NT2/D1 (cell line): ENCODE data around the gene WBP1.
"Not testable (repeated sequence)": the region's sequence is repeated elsewhere in the genome, so short reads cannot be mapped to it uniquely, and the experiment has no call there.

Experiments used
- DNase-seq: peaks from one replicate; pipeline ENCODE4 v3.0.0-alpha.2; 2011; ENCODE audit warnings: low read depth, low spot score
- H3K27me3 ChIP-seq: 2 replicates; pipeline ENCODE4 v1.6.0; 2011; ENCODE audit warnings: mild to moderate bottlenecking; ENCODE audit not compliant: insufficient read length, insufficient read depth
- H3K36me3 ChIP-seq: 2 replicates; pipeline ENCODE4 v1.6.1; 2011; ENCODE audit warnings: mild to moderate bottlenecking, low read length, mixed read lengths; ENCODE audit not compliant: insufficient read depth, insufficient read length
- H3K4me1 ChIP-seq: 2 replicates; pipeline ENCODE4 v1.5.1; 2011; ENCODE audit not compliant: insufficient read depth, insufficient read length
- H3K4me3 ChIP-seq: 2 replicates; pipeline ENCODE4 v1.5.1; 2011; ENCODE audit warnings: low read depth; ENCODE audit not compliant: insufficient read length
- H3K9ac ChIP-seq: 2 replicates; pipeline ENCODE4 v1.6.0; 2011; ENCODE audit warnings: low read depth; ENCODE audit not compliant: insufficient read length
- H3K9me3 ChIP-seq: 2 replicates; pipeline ENCODE4 v1.5.1; 2011; ENCODE audit warnings: mild to moderate bottlenecking, low read length; ENCODE audit not compliant: insufficient read depth
- SUZ12 ChIP-seq: IDR thresholded peaks from 2 replicates; pipeline ENCODE4 v1.6.1; 2011; ENCODE audit not compliant: insufficient read length, insufficient read depth; ENCODE audit errors: extremely low read depth
- YY1 ChIP-seq: IDR thresholded peaks from 2 replicates; pipeline ENCODE4 v1.6.1; 2011; ENCODE audit not compliant: insufficient read length, insufficient read depth
- ZNF274 ChIP-seq: IDR thresholded peaks from 2 replicates; pipeline ENCODE4 v1.6.1; 2011; ENCODE audit warnings: mild to moderate bottlenecking, low read depth, low read length

WBP1 gene

DNA sequence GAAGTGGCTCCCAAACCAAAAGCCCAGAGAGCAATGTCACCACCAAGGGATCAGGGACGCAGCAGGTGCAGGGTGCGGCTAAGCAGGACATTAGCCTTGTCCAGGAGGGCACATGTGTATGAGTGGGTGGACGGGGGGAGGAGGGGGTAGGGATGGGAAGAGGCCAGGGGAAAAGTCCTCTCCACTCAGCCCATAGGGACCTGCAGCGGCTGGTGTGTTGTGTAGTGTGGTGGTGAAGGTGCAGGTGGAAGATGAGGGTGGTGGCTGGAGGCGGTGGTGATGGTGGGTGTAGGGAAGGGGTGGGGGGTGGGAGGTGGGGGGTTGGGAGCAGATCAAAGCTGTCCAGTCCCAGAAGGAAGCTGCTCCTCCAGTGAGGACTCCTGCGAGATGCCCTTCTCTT lies 40.5 kb upstream of the WBP1 start:
- TF ChIP-seq ZNF274 (no peak), YY1 (no peak), SUZ12 (no peak)
- H3K4me3 ChIP-seq, result no peak overlapping the region
- H3K27me3 ChIP-seq, result peaks cover 19% of the 10 kb centered on the region
- no peak for DNase-seq
- no peaks in the 10 kb centered on the region for H3K9me3 ChIP-seq
- no peak overlapping the region for H3K9ac ChIP-seq
- no peaks in the 10 kb centered on the region for H3K36me3 ChIP-seq
- peaks cover 14% of the 10 kb centered on the region for H3K4me1 ChIP-seq

DNA sequence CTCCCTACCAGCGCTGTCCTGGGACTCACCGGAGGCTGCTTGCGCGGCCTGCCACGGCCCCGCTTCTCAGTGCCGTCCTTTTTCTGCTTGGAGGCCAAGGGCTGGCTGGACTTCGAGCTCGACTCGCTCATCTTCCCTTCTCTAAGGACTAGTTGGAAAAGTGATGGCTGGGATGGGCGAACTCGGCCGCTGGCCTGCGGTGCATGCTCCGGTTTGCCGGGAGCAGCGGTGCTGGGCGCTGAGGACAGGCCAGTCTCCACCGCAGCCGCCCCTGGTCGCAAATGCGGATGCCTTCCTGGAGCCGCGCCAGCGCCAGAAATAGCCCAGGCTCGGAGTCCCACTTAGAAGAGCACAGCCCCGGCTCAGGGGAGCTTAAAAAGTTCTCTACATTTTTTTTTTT lies 39.9 kb upstream of the WBP1 start:
- no peak for TF ChIP-seq SUZ12
- no peak for TF ChIP-seq ZNF274
- no peak for TF ChIP-seq YY1
- peaks cover 14% of the 10 kb centered on the region for H3K4me1 ChIP-seq
- no peak overlapping the region for H3K4me3 ChIP-seq
- no peak overlapping the region for H3K9ac ChIP-seq
- peaks cover 19% of the 10 kb centered on the region for H3K27me3 ChIP-seq
- no peak for DNase-seq
- no peaks in the 10 kb centered on the region for H3K36me3 ChIP-seq
- H3K9me3 ChIP-seq, result no peaks in the 10 kb centered on the region

DNA sequence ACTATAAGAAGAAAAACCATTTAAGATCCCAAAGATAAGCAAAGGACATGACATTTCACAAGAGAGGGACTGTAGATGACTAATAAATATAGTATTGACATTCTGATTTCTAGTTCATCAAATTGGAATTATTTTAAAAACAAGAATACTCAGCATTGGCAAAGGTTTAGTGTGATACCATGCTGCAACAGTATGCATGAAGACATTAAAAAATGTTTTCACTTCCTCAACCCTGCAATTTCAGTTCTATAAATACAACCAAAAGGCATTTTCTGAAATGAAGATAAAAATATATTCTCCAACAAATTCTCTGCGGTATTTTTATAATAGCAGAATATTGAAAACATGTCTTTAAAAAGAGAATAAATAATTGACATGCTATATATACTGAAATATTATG lies 38.9 kb upstream of the WBP1 start:
- Histone ChIP-seq H3K9me3 (no peaks in the 10 kb centered on the region), H3K4me1 (peaks cover 14% of the 10 kb centered on the region), H3K9ac (no peak overlapping the region), H3K36me3 (no peaks in the 10 kb centered on the region), H3K27me3 (peaks cover 19% of the 10 kb centered on the region), H3K4me3 (no peak overlapping the region)
- no peak for DNase-seq
- TF ChIP-seq ZNF274 (no peak), YY1 (no peak), SUZ12 (no peak)

DNA sequence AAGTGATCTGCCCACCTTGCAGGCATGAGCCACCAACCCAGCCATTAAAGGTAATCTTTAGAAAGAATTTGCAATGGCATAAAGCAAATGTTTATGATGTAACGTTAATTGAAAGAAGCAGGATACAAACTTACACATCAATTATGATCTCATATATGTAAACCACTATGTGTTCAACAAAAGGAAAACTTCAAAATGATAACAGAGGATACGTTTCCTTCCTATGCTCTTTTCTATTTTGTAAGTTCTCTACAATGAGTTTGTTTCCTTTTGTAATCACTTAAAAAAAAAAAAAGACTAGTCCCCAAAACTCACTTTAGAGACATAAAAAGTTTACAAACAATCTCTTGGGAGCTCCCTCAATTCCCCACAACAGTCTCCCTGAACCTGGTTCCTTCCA lies 38.2 kb upstream of the WBP1 start:
- no peak for DNase-seq
- peaks cover 19% of the 10 kb centered on the region for H3K27me3 ChIP-seq
- TF ChIP-seq YY1 (no peak), SUZ12 (no peak), ZNF274 (no peak)
- no peaks in the 10 kb centered on the region for H3K9me3 ChIP-seq
- H3K4me1 ChIP-seq, result peaks cover 12% of the 10 kb centered on the region
- H3K9ac ChIP-seq, result no peak overlapping the region
- no peak overlapping the region for H3K4me3 ChIP-seq
- H3K36me3 ChIP-seq, result peaks cover 6% of the 10 kb centered on the region

DNA sequence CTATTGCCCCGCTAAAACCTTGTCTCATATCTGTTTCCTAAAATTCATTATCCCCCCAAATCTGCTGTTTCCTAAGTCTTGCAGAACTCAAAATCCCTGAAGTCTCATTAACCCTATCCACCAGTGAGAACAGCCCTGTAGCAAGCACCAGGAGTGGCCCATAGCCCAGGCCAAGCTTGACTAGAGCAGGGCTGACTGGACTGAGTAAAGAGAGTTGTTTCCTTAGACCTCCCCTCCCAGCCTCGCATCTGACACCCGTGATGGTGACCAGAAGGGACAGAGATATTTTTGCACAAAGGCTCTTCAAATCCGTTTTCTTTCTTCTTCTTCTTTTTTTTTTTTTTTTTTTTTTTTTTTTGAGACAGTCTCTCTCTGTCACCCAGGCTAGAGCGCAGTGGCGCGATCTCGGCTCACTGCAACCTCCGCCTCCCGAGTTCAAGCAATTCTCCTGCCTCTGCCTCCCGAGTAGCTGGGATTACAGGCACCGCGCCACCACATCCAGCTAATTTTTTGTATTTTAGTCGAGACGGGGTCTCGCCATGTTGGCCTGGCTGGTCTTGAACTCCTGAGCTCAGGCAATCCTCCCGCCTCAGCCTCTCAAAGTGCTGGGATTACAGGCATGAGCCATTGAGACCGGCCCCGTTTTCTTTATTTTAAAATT lies 37.7 kb upstream of the WBP1 start:
- H3K9me3 ChIP-seq, H3K4me3 ChIP-seq, H3K9ac ChIP-seq, DNase-seq, H3K4me1 ChIP-seq: not testable (repeated sequence)
- peaks cover 11% of the 10 kb centered on the region for H3K36me3 ChIP-seq
- H3K27me3 ChIP-seq, result peaks cover 19% of the 10 kb centered on the region

DNA sequence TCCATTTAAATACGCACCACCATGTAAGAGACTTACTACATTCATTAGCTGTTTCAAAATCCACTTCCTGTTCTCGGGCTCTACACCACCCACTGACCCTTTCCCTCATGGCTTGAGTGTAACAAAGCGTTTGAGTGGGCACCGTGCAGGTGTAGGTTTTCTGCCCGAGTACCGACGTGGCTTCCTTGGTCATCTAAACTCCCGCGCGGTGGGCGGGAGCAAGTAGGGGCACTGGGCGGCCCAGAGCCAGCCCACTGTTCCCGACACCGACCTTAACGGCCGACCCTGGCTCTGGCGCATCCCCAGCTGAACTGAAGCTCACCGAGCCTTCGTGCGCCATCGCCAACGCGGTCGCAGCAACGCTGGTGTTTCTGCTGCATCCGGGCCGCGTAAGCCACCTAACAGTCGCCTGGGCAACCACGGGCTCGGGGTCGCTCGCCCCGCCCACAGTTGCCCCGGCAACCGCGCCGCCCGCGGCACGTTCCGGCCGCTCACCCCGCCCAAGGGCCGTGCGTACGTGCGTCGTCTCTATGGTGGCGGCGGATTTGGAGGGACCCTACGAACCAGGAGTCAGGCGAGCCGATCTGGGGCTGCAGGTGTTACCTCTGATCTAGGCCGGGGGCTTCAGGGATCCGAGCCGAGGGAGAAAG lies 36.9 kb upstream of the WBP1 start, which contains the start of the genes C2orf81 and WDR54:
TSS of gene C2orf81 (minus strand) at position 399 of the 650 bp plus-strand sequence. CDS start at position 340, 59 bp downstream.
TSS of gene WDR54 (plus strand) at position 510 of the 650 bp plus-strand sequence. CDS start 424 bp downstream, outside the sequence.
- Histone ChIP-seq H3K9ac (peak within 1 kb of the TSS; percentile 90), H3K4me1 (peaks cover 4% of the 10 kb centered on the region), H3K36me3 (peaks cover 19% of the 10 kb centered on the region), H3K9me3 (no peaks in the 10 kb centered on the region), H3K27me3 (peaks cover 19% of the 10 kb centered on the region), H3K4me3 (peak within 1 kb of the TSS; percentile 80)
- no peak for TF ChIP-seq YY1
- no peak for TF ChIP-seq ZNF274
- TF ChIP-seq SUZ12, result no peak
- DNase-seq, result peak; percentile 89

DNA sequence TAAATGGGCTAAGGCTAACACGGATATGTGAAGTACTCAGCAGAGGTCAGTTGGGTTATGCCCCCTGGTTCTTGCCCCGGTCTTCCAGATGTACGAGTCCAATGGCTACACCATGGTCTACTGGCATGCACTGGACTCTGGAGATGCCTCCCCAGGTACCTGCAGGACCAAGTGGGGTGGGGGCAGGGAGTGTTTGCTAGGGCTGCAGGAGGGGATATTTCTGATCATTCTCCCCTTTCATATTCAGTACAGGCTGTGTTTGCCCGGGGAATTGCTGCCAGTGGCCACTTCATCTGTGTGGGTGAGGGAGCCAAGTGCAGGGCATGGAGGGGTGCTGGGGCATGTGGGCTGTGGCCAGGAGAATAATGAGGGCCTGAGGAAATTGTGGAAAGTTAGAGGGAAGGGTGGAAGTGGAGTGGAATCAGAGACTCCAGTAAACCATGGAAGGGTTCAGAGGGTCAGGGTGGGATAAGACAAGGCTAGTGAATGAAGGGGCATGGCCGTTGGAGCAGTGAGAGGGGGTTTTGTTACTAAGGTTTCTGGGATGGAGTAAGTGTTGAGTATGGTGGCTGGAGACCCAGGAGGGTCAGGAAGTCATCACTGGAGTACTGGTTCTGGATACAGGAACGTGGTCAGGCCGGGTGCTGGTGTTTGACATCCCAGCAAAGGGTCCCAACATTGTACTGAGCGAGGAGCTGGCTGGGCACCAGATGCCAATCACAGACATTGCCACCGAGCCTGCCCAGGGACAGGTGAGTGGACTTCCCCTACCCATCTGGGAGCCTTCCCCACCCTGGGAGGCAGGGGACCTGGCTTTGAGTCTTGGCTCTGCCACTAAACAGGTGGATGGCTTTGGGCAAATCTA lies 34.8 kb upstream of the WBP1 start:
- TF ChIP-seq ZNF274 (no peak), SUZ12 (no peak), YY1 (no peak)
- Histone ChIP-seq H3K27me3 (peaks cover 19% of the 10 kb centered on the region), H3K9me3 (no peaks in the 10 kb centered on the region), H3K9ac (no peak overlapping the region), H3K4me1 (peaks cover 2% of the 10 kb centered on the region), H3K36me3 (peaks cover 39% of the 10 kb centered on the region), H3K4me3 (no peak overlapping the region)
- no peak for DNase-seq
